Measurements from ENCODE around the gene ERVK3-1.

ERVK3-1 gene

GRCh38 chr19:58364146-58364545, 59.0 kb downstream of the ERVK3-1 start:
- no peak for DNase-seq (ENCODE audit: low read depth in 2 of 2)
